Effector memory CD8-positive, alpha-beta T cell (primary cell): ENCODE data around the gene TVP23B.
"Not testable (repeated sequence)": the region's sequence is repeated elsewhere in the genome, so short reads cannot be mapped to it uniquely, and the experiment has no call there.

Experiments
- ATAC-seq: fragments of 150-1000 bp; cut with Tn5 transposase; replicated peaks from 2 replicates; pipeline ENCODE4 v1.10.0; 2021; ENCODE audit warnings: mild to moderate bottlenecking, moderate library complexity
- DNase-seq, 3 experiments: peaks; one replicate each; pipeline ENCODE4 v3.0.0; 2021
- H3K27ac Mint-ChIP-seq, 2 donors: one replicate each; pipeline ENCODE4 v1.8.0; 2022; ENCODE audit warnings: mild to moderate bottlenecking in 2 of 2, mixed read lengths in 2 of 2, moderate library complexity in 2 of 2
- H3K27me3 Mint-ChIP-seq, 2 donors: one replicate each; pipeline ENCODE4 v1.8.0; 2022; ENCODE audit warnings: mixed read lengths in 2 of 2
- H3K36me3 Mint-ChIP-seq: one replicate; pipeline ENCODE4 v1.8.0; 2022; ENCODE audit warnings: mild to moderate bottlenecking, moderate library complexity, mixed read lengths; ENCODE audit not compliant: insufficient read depth
- H3K4me1 Mint-ChIP-seq, 2 donors: one replicate each; pipeline ENCODE4 v1.8.0; 2022; ENCODE audit warnings: low read depth in 2 of 2, mixed read lengths in 2 of 2
- H3K4me3 Mint-ChIP-seq, 2 donors: one replicate each; pipeline ENCODE4 v1.8.0; 2022; ENCODE audit warnings: mild to moderate bottlenecking in 2 of 2, mixed read lengths in 2 of 2, moderate library complexity in 2 of 2
- H3K9me3 Mint-ChIP-seq, 2 donors: one replicate each; pipeline ENCODE4 v1.8.0; 2022; ENCODE audit warnings: mixed read lengths in 2 of 2
- total RNA-seq, 9 experiments: gene quantifications; one replicate each; lab custom pipeline; 2026; lab: John Stamatoyannopoulos, UW

Gene TVP23B
- 11.4 to 48.2 (median 33.5) reads per million in 9 experiments for total RNA-seq

DNA sequence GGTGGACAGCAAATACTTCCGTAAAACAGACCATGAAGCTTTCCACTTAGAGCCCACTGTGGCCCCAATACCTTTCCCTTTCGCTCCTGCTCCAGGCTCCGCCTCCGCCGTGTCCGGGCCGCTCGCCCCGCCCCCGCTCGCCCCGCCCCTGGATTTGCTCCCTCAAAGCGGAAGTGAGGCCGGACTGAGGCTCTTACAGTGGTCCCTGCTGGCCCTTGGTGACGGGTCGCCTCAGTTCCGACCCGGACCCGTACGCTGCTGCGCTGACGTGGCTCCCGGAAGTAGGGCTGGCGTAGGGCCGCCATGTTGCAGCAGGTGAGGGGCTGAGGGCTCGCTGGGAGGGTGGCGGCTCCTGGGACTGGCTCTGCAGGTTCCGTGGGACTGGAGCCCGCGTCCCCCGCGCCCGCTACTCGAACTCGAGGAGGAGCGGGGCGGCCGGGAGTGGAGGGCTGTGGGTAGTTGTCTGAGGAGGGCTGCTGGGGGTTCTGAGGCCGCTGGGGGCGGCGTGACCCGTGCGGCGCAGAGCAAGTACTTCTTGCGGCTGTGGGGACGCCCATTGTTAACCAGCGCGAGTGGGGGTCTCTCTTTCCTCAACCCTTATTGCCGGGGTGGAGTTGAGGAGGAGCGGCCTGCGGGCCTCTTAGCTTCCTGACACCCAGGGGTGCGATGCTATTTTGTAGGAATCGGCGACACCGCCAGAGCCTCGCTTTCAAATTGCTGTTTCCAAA is at the start of gene TVP23B:
TSS of gene TVP23B (plus strand) at position 193 of the 728 bp plus-strand sequence. CDS start at position 304, 111 bp downstream.
- peaks cover 17 to 25% of the 10 kb centered on the region in 2 donors for H3K4me1 Mint-ChIP-seq
- DNase-seq, result peak; percentile 84 to 91 (median 85)
- not testable (repeated sequence) for H3K27me3 Mint-ChIP-seq, H3K9me3 Mint-ChIP-seq
- peak within 1 kb of the TSS; percentile 88 to 90 for H3K4me3 Mint-ChIP-seq
- peak within 1 kb of the TSS; percentile 92 to 97 for H3K27ac Mint-ChIP-seq
- peak; percentile 92 for ATAC-seq
- peaks cover 13% of the 10 kb centered on the region for H3K36me3 Mint-ChIP-seq

DNA sequence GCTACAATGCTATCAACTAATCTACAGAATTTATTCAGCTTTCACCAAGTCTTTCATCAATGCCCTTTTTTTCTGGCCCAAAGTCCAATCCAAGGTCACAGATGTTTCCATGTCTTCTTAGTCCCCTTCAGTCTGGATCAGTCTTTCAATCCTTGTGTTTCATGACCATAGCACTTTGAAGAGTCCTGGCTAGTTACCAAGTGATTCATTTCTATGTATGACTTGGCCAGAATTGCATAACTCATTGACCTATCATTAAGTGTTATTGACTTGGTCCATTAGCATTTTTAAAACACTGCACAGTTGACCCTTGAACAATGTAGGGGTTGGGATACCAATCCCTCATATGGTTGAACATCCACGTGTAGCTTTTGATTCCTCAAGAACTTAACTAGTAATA is 48.5 kb upstream of the TVP23B start:
- not testable (repeated sequence) for H3K27me3 Mint-ChIP-seq, H3K9me3 Mint-ChIP-seq, H3K27ac Mint-ChIP-seq, H3K36me3 Mint-ChIP-seq, H3K4me3 Mint-ChIP-seq, ATAC-seq, DNase-seq, H3K4me1 Mint-ChIP-seq

DNA sequence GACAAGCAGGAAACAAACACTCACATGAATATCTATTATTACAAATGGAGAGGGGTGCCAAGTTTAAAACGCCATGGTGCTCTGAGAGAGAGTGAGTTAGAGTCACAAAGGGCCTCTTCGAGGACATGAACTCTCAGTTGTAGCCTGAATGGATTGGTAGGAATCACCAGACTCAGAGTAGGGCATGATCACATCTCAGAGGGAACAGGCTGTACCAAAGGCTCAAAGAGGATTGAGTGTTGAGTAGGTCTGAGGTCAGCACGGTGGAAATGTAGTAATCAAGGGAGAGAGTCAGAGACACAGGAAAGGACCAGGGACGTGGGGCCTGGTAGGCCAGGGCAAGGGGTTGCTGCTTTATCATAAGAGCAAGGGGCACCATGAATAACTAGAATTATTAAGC is 47.6 kb upstream of the TVP23B start:
- ATAC-seq, H3K4me3 Mint-ChIP-seq, H3K9me3 Mint-ChIP-seq, H3K36me3 Mint-ChIP-seq, DNase-seq, H3K27ac Mint-ChIP-seq, H3K27me3 Mint-ChIP-seq, H3K4me1 Mint-ChIP-seq: not testable (repeated sequence)

DNA sequence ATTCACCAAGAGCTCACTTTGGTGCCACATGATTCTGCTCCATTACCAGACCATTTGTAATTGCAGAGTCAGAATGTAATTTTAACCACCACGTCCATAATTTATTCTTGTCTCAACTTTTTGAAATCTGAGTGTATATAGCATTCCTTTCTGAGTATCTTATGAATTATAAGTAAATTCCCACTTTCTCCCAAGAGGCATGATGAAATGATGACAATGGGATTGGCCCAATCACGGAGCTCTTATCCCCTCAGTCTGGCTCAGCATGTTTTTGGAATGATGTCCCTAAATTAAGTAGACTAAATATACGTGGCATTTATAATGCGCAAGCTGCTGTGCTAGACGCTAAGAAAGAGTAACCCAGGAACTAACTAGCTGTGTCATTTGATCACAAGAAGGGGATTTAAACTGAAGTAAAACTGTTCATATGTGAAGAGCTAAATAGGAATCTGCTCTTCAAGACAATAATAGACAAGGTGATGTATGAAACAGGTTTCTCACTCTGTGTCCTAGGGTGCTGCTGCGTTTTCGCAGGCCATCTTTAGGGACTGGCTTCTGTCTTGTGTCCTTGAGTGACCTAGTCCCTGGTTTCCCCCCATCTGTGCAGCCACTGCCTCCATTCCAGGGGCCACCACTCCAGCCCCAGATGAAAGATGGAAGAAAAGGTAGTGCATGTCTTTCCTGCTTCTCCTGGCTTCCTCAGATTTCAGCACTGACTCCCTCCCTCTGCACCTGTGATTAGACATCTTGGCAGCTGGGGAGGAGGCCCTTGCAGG is 41.2 kb upstream of the TVP23B start:
- not testable (repeated sequence) for H3K27ac Mint-ChIP-seq, DNase-seq, H3K9me3 Mint-ChIP-seq, ATAC-seq, H3K4me1 Mint-ChIP-seq, H3K27me3 Mint-ChIP-seq, H3K36me3 Mint-ChIP-seq, H3K4me3 Mint-ChIP-seq

DNA sequence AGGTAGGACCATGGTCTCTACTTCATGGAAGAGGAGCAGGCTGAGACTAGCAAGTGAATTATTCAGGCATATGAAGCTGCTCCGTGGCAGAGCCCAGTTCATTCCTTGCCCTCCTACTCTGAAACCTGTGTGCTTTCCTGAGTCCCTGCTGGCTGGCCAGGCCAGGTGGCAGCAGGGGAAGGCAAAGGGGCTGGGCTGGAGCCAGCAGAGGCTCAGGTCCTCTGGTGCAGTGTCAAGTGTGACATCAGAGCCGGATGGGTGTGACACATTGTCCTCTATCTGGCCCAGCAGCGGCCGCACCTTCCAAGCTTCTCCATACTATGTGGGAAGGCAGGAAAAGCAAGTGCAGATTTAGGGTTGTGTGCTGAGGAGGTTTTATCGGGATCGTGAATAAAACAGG is 39.8 kb upstream of the TVP23B start:
- H3K36me3 Mint-ChIP-seq, ATAC-seq, DNase-seq, H3K27me3 Mint-ChIP-seq, H3K4me1 Mint-ChIP-seq, H3K9me3 Mint-ChIP-seq, H3K4me3 Mint-ChIP-seq, H3K27ac Mint-ChIP-seq: not testable (repeated sequence)

DNA sequence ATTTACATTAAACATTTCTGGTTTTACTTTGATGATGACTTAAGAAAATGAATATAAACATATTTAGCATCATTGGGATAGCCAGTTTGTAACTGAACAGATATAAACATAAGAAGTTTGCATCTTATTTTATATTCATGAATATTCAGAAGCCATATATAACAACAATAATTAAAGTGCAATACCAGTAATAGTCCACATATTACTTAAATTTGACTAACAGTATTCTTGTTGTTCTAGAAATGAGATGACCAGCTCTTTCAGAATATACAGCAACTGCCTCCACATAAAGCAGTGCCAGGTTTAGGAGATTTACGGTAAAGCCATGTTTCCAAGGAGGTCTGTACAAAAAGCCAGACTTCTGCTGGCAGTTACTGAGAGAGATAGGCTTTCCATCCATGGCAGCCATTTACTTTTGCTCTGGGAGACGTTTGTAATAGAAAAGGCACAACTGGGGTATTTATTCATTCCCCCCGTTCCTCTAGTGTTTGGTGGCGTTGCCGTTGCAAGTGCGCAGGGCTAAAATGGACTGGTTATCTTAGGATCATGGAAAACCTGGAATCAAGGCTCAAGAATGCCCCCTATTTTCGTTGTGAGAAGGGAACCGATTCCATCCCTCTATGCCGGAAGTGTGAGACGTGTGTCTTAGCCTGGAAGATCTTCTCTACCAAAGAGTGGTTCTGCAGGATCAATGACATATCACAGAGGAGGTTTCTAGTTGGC is 37.1 kb upstream of the TVP23B start, which contains the start of gene FBXW10:
TSS of gene FBXW10 (plus strand) at position 356 of the 723 bp plus-strand sequence. CDS start at position 547, 191 bp downstream.
- H3K4me1 Mint-ChIP-seq, DNase-seq, H3K4me3 Mint-ChIP-seq, H3K9me3 Mint-ChIP-seq, H3K36me3 Mint-ChIP-seq, H3K27me3 Mint-ChIP-seq, H3K27ac Mint-ChIP-seq, ATAC-seq: not testable (repeated sequence)

DNA sequence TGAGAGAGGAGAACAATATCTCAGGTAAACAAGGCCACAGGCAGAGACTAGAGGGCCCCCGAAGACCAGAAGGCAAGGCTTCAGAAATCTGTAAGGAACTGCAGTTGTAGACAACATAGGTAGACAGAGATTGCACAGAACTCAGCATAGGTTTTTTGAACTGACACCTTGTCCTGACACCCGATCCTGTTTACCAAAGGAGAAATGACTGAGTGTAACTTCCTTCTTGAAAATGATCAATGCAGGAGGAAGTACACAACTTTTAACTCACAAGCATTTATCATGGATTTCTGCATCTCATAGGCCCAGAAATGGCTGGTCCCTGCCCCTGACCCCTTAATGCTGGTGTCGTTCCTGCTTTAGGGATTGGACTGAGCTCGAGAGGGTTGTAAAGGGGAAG is 36.3 kb upstream of the TVP23B start:
- H3K27ac Mint-ChIP-seq, ATAC-seq, DNase-seq, H3K27me3 Mint-ChIP-seq, H3K4me1 Mint-ChIP-seq, H3K4me3 Mint-ChIP-seq, H3K9me3 Mint-ChIP-seq, H3K36me3 Mint-ChIP-seq: not testable (repeated sequence)

DNA sequence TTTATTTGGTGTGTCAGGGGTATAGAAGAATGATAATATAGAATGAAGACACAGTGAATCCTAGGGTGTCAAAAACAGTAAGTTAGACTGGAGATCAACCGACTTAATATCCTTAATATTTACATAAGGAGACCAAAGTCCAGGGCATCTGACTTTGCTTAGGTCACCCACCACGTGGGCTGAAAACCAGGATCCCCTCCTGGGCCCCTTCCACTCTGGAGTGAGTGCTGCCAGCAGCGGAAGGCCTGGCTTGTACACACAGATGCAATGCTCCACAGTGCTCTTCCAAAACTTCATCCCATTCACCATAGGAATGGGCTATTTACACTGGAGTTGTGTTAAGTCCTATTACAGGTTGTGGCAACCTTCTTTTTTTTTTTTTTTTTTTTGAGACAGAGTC is 34.4 kb upstream of the TVP23B start:
- H3K9me3 Mint-ChIP-seq, H3K4me1 Mint-ChIP-seq, DNase-seq, H3K4me3 Mint-ChIP-seq, H3K27ac Mint-ChIP-seq, H3K36me3 Mint-ChIP-seq, ATAC-seq, H3K27me3 Mint-ChIP-seq: not testable (repeated sequence)

DNA sequence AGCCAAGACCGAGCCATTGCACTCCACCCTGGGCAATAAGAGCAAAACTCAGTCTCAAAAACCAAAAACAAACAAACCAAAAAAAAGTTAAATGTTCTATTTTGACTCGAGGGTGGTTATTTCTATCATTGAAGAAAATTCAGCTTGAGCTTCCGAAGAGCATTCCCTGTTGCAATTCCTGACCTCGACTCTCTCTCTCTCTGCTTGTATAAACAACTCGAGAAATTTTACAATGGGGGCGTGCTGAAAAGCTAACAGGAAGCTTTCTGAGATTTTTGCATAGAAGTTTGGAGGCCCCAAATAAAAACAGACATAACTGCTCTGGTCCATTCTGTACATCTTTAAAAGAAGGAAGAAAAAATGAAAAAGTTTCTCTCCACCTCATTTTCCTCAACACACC is 33.5 kb upstream of the TVP23B start:
- ATAC-seq, H3K9me3 Mint-ChIP-seq, H3K4me3 Mint-ChIP-seq, DNase-seq, H3K27me3 Mint-ChIP-seq, H3K36me3 Mint-ChIP-seq, H3K4me1 Mint-ChIP-seq, H3K27ac Mint-ChIP-seq: not testable (repeated sequence)

DNA sequence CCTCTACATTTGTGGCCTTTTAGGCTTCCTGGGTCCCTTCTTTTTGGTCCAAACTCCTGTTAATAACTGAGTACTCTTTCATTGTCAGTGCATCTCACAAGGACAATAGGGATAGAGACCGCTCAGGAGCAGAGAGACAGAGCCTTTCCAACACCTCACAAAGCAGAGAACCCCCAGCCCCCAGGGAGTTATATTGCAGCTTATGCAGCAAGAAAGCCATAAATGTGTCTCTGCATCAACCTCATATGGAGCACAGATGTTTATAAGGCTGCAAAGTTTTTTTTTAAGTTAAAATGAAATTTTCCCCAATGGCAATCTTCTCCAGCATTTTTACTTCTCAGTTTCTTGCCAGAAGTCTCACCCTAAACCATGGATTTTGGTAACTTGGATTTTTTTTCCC is 30.7 kb upstream of the TVP23B start:
- H3K9me3 Mint-ChIP-seq, H3K4me3 Mint-ChIP-seq, H3K27me3 Mint-ChIP-seq, H3K36me3 Mint-ChIP-seq, H3K4me1 Mint-ChIP-seq, ATAC-seq, DNase-seq, H3K27ac Mint-ChIP-seq: not testable (repeated sequence)

DNA sequence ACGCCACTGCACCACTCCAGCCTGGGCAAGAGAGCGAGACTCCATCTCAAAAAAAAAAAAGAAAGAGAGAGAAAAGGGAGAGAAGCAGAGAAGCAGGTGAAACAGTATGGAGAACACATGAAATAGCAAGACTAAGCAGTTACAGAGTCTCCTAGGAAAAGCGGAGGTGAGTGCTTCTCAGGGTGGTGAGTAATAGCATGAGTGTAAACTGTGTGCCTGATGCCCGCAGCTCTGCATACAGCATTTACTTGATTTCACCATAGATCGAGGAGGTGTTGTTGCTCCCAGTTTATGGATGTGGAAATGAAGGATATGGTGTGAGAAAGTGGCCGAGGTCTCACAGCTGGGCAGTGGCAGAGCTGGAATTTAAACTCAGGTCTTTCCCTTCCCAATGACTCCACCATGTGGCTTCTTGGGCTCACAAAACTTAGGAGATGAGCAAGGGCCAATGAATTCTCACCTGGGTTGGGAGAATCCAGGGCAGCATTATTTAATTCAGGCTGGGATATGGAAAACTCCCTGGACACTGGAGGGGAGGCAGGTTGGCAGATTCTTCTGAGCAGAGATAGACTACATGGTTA is 27.1 kb upstream of the TVP23B start:
- H3K9me3 Mint-ChIP-seq, ATAC-seq, H3K4me3 Mint-ChIP-seq, H3K36me3 Mint-ChIP-seq, DNase-seq, H3K27me3 Mint-ChIP-seq, H3K4me1 Mint-ChIP-seq, H3K27ac Mint-ChIP-seq: not testable (repeated sequence)

DNA sequence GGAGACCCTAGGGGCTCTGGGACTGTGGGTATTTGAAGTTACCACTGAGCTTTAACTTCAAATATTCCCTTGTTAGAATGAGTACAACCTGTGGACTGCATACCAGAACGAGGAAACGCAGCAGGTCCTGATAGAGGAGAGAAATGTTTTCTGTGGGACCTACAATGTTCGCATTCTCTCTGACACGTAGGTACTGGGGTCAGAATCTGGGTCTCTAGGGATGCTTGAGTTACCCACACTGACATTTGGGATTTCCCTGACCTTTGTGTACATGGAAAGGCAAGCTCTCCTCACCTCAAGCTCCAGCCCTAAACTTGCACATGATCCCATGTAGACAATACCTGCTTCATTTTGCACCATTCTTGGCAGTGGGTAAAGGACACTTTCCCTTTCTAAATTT is 25.0 kb upstream of the TVP23B start:
- ATAC-seq, H3K27ac Mint-ChIP-seq, H3K4me3 Mint-ChIP-seq, DNase-seq, H3K4me1 Mint-ChIP-seq, H3K27me3 Mint-ChIP-seq, H3K9me3 Mint-ChIP-seq, H3K36me3 Mint-ChIP-seq: not testable (repeated sequence)

DNA sequence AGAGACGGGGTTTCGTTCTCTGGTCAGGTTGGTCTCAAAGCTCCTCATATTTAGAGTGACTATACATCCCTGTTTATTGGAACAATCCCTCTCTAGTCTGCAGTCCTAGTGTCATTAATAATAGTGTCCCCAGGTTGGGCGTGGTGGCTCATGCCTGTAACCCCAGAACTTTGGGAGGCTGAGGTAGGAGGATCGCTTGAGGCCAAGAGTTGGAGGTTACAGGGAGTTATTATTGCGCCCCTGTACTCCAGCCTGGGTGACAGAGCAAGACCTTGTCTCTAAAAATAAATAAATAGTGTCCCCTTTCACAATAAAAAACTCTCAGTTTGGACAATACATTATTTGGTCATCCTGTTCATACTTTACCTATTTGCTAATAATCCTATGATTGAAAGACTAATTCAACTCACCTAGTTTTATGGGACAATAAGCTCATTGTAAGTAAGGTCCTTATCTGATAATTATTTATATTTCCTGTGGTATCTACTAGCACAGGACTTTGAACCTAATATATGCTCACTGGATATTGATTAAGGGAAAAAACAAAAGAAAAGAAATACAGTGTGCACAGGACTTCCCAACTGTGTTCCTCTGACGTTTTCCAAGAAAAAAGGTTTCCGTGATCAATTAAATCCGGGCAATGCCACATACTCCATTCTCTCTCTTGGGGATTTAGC is 23.5 kb upstream of the TVP23B start:
- not testable (repeated sequence) for H3K36me3 Mint-ChIP-seq, H3K27me3 Mint-ChIP-seq, DNase-seq, H3K4me3 Mint-ChIP-seq, ATAC-seq, H3K4me1 Mint-ChIP-seq, H3K9me3 Mint-ChIP-seq, H3K27ac Mint-ChIP-seq
